Breast epithelium (tissue), 4 donors: ENCODE measurements around the gene SUGP2. TPM values are rescaled to one million over a fixed set of nuclear protein-coding genes. Genes with fewer than 3 reads are reported as not detected.
A peak's percentile ranks its signal among the peaks of the same experiment; 100 is the strongest.

Experiments
- DNase-seq, 2 donors: peaks; one replicate each; pipeline ENCODE4 v3.0.0-alpha.2; 2019; ENCODE audit warnings: low spot score in 2 of 2
- H3K27ac ChIP-seq, 2 donors: fragments of 200-600 bp; sonication (generic) in 1 of 2; one replicate each; pipeline ENCODE4 v1.5.1; 2016 to 2019; ENCODE audit warnings: mild to moderate bottlenecking in 1 of 2
- H3K27me3 ChIP-seq, 2 donors: fragments of 200-600 bp; sonication (generic) in 1 of 2; one replicate each; pipeline versions ENCODE4 v1.5.1 to v1.6.0; 2017 to 2019; ENCODE audit warnings: control low read depth in 1 of 2, mild to moderate bottlenecking in 1 of 2
- H3K36me3 ChIP-seq: fragments of 200-600 bp; one replicate; pipeline ENCODE4 v1.5.1; 2019
- H3K4me1 ChIP-seq, 2 donors: fragments of 200-600 bp; sonication (generic); one replicate each; pipeline ENCODE4 v1.5.1; 2016 to 2019; ENCODE audit warnings: control low read depth in 1 of 2
- H3K4me3 ChIP-seq, 3 donors: fragments of 200-600 bp; sonication (generic); 1 replicate in 2 of 3; 2 replicates in 1 of 3; pipeline ENCODE4 v1.5.1; 2016 to 2019; ENCODE audit warnings: mild to moderate bottlenecking in 3 of 3, moderate library complexity in 2 of 3
- H3K9me3 ChIP-seq, 2 donors: fragments of 200-600 bp; sonication (generic) in 1 of 2; one replicate each; pipeline ENCODE4 v1.5.1; 2016 to 2019; ENCODE audit warnings: control low read depth in 1 of 2
- CTCF ChIP-seq, 3 donors: fragments of 450-650 bp; IDR thresholded peaks; one replicate each; pipeline ENCODE4 v1.5.1; 2016 to 2017; ENCODE audit warnings: antibody characterized with exemption in 3 of 3, mild to moderate bottlenecking in 3 of 3, moderate library complexity in 3 of 3
- POLR2A ChIP-seq: fragments of 450-650 bp; IDR thresholded peaks from one replicate; pipeline ENCODE4 v1.6.1; 2016; ENCODE audit warnings: antibody characterized with exemption, mild to moderate bottlenecking, moderate library complexity
- POLR2AphosphoS5 ChIP-seq, 3 donors: sonication (generic); formaldehyde crosslinking; IDR thresholded peaks; one replicate each; pipeline ENCODE4 v1.6.1; 2017; ENCODE audit warnings: antibody characterized with exemption in 3 of 3
- intact Hi-C: fragments of 100-400 bp; cut with DNase I; formaldehyde crosslinking; loops from one replicate; pipeline ENCODE4 v1.15.1; 2023; ENCODE audit warnings: low total_unique reads
- total RNA-seq, 3 donors: library from RNA; depleted of rRNA; stranded (reverse); fragments of >200 nt; gene quantifications; one replicate each; pipeline ENCODE4 v1.1.0, GENCODE V29; 2016

SUGP2 gene
- total RNA-seq, 3 donors from 2014 or later, result 27.8 to 58.1 (median 56.0) TPM

GRCh38 chr19:19004144-19004543 lies 29.2 kb downstream of the SUGP2 start:
- intact Hi-C loops, result no loop called here
- no peaks in the 10 kb centered on the region for H3K4me1 ChIP-seq
- H3K36me3 ChIP-seq, result no peaks in the 10 kb centered on the region
- no peak for DNase-seq
- no peak for TF ChIP-seq POLR2A
- no peak for TF ChIP-seq CTCF (IDR thresholded peaks at IDR 0.05)
- no peak for TF ChIP-seq POLR2AphosphoS5 (IDR thresholded peaks at IDR 0.05)
- H3K27me3 ChIP-seq, result no peaks in the 10 kb centered on the region
- H3K27ac ChIP-seq, result no peak overlapping the region
- H3K9me3 ChIP-seq, result no peaks in the 10 kb centered on the region
- H3K4me3 ChIP-seq, result no peak overlapping the region

- no peak for DNase-seq
- TF ChIP-seq POLR2A, result no peak
- TF ChIP-seq CTCF (IDR thresholded peaks at IDR 0.05), result peak in 1 of 3 donors; percentile 29
- no peak for TF ChIP-seq POLR2AphosphoS5 (IDR thresholded peaks at IDR 0.05)
- Histone ChIP-seq H3K4me3 (no peak overlapping the region), H3K36me3 (no peaks in the 10 kb centered on the region), H3K9me3 (no peaks in the 10 kb centered on the region), H3K27me3 (no peaks in the 10 kb centered on the region), H3K27ac (no peak overlapping the region), H3K4me1 (no peaks in the 10 kb centered on the region)
- intact Hi-C loops, result no loop called here
These were observed 33.3 kb downstream of the SUGP2 start for GRCh38 chr19:18999896-19000620.

GRCh38 chr19:18999016-18999758 lies 34.1 kb downstream of the SUGP2 start:
- no peak overlapping the region for H3K4me3 ChIP-seq
- no peak for DNase-seq
- no peaks in the 10 kb centered on the region for H3K27me3 ChIP-seq
- intact Hi-C loops, result no loop called here
- no peaks in the 10 kb centered on the region for H3K36me3 ChIP-seq
- no peaks in the 10 kb centered on the region for H3K4me1 ChIP-seq
- TF ChIP-seq POLR2A, result no peak
- TF ChIP-seq CTCF (IDR thresholded peaks at IDR 0.05), result no peak
- TF ChIP-seq POLR2AphosphoS5 (IDR thresholded peaks at IDR 0.05), result no peak
- H3K27ac ChIP-seq, result peak overlapping the region in 1 of 2 donors; percentile 2
- H3K9me3 ChIP-seq, result no peaks in the 10 kb centered on the region

GRCh38 chr19:18998276-18998675 lies 35.0 kb downstream of the SUGP2 start:
- Histone ChIP-seq H3K4me1 (no peaks in the 10 kb centered on the region), H3K36me3 (no peaks in the 10 kb centered on the region), H3K27me3 (no peaks in the 10 kb centered on the region), H3K27ac (no peak overlapping the region), H3K4me3 (no peak overlapping the region), H3K9me3 (no peaks in the 10 kb centered on the region)
- DNase-seq, result no peak
- no peak for TF ChIP-seq POLR2AphosphoS5 (IDR thresholded peaks at IDR 0.05)
- no peak for TF ChIP-seq CTCF (IDR thresholded peaks at IDR 0.05)
- TF ChIP-seq POLR2A, result no peak
- intact Hi-C loops, result no loop called here

GRCh38 chr19:18996796-18997394 lies 36.4 kb downstream of the SUGP2 start:
- Histone ChIP-seq H3K36me3 (no peaks in the 10 kb centered on the region), H3K4me1 (no peaks in the 10 kb centered on the region), H3K27ac (no peak overlapping the region), H3K4me3 (no peak overlapping the region), H3K27me3 (no peaks in the 10 kb centered on the region), H3K9me3 (no peaks in the 10 kb centered on the region)
- DNase-seq, result no peak
- intact Hi-C loops, result no loop called here
- TF ChIP-seq CTCF (IDR thresholded peaks at IDR 0.05) (no peak), POLR2AphosphoS5 (IDR thresholded peaks at IDR 0.05) (no peak), POLR2A (no peak)
